A549 (cell line): ENCODE data around the gene PLEKHA5.

Source experiments
- POLR2A ChIP-seq: IDR thresholded peaks from 2 replicates; pipeline ENCODE4 v1.6.1; 2012; ENCODE audit warnings: mild to moderate bottlenecking, low read length
- ZSCAN20 ChIP-seq: fragments of 250-450 bp; sonication (Bioruptor Pico); IDR thresholded peaks from 2 replicates; pipeline ENCODE4 v1.8.0; 2022; ENCODE audit warnings: mild to moderate bottlenecking, moderate library complexity

GRCh38 chr12:19230299-19230866, 100.8 kb downstream of the PLEKHA5 start:
- TF ChIP-seq ZSCAN20 (CRISPR knock-in tag) (no peak), POLR2A (no peak)
